ENCODE results near the gene SRGAP1. TPM values are rescaled to one million over a fixed set of nuclear protein-coding genes. Genes with fewer than 3 reads are reported as not detected.

SRGAP1 gene
- total and polyA plus RNA-seq, 9 donors: 4.7 to 10.5 (median 5.7) TPM

- Histone ChIP-seq H3K27ac (ENCODE audit: low read length) (no peak overlapping the region), H3K27me3 (ENCODE audit: control insufficient read depth, insufficient read depth, low read length) (no peaks in the 10 kb centered on the region), H3K9me3 (replicated peaks; ENCODE audit: control insufficient read depth, low read depth, low read length) (no peaks in the 10 kb centered on the region), H3K4me3 (ENCODE audit: low read length) (no peak overlapping the region), H3K36me3 (ENCODE audit: control insufficient read depth, insufficient read depth, low read length) (no peaks in the 10 kb centered on the region), H3K4me1 (ENCODE audit: control insufficient read depth, insufficient read depth, low read length) (no peaks in the 10 kb centered on the region)
- DNase-seq: peak; percentile 11
- WGBS (ENCODE audit: insufficient coverage): no CpG with 5 or more reads among the region's 1 CpG
These were observed 333.6 kb downstream of the SRGAP1 start for GRCh38 chr12:64178122-64178521.

- no peaks in the 10 kb centered on the region for H3K36me3 ChIP-seq (ENCODE audit: control insufficient read depth, insufficient read depth, low read length)
- no peaks in the 10 kb centered on the region for H3K4me1 ChIP-seq (ENCODE audit: control insufficient read depth, insufficient read depth, low read length)
- no peaks in the 10 kb centered on the region for H3K27me3 ChIP-seq (ENCODE audit: control insufficient read depth, insufficient read depth, low read length)
- WGBS (ENCODE audit: insufficient coverage): 68% methylated on average over 3 of the region's 5 CpGs
- H3K27ac ChIP-seq (ENCODE audit: low read length): no peak overlapping the region
- H3K9me3 ChIP-seq (replicated peaks; ENCODE audit: control insufficient read depth, low read depth, low read length): no peaks in the 10 kb centered on the region
- H3K4me3 ChIP-seq (ENCODE audit: low read length): no peak overlapping the region
- DNase-seq: peak; percentile 16
These were observed 336.5 kb downstream of the SRGAP1 start for GRCh38 chr12:64180951-64181350.

- 20% methylated on average over 2 of the region's 3 CpGs for WGBS (ENCODE audit: insufficient coverage)
- Histone ChIP-seq H3K9me3 (replicated peaks; ENCODE audit: control insufficient read depth, low read depth, low read length) (no peaks in the 10 kb centered on the region), H3K4me1 (ENCODE audit: control insufficient read depth, insufficient read depth, low read length) (no peaks in the 10 kb centered on the region), H3K27ac (ENCODE audit: low read length) (no peak overlapping the region), H3K27me3 (ENCODE audit: control insufficient read depth, insufficient read depth, low read length) (no peaks in the 10 kb centered on the region), H3K36me3 (ENCODE audit: control insufficient read depth, insufficient read depth, low read length) (no peaks in the 10 kb centered on the region), H3K4me3 (ENCODE audit: low read length) (no peak overlapping the region)
- DNase-seq: peak; percentile 89
These were observed 337.2 kb downstream of the SRGAP1 start for GRCh38 chr12:64181430-64182291.

GRCh38 chr12:64184216-64184615, 339.7 kb downstream of the SRGAP1 start:
- Histone ChIP-seq H3K27me3 (ENCODE audit: control insufficient read depth, insufficient read depth, low read length) (no peaks in the 10 kb centered on the region), H3K27ac (ENCODE audit: low read length) (no peak overlapping the region), H3K4me3 (ENCODE audit: low read length) (no peak overlapping the region), H3K36me3 (ENCODE audit: control insufficient read depth, insufficient read depth, low read length) (no peaks in the 10 kb centered on the region), H3K9me3 (replicated peaks; ENCODE audit: control insufficient read depth, low read depth, low read length) (no peaks in the 10 kb centered on the region), H3K4me1 (ENCODE audit: control insufficient read depth, insufficient read depth, low read length) (no peaks in the 10 kb centered on the region)
- WGBS (ENCODE audit: insufficient coverage): 100% methylated on average over 1 of the region's 1 CpG
- no peak for DNase-seq

GRCh38 chr12:64186789-64187188, 342.3 kb downstream of the SRGAP1 start:
- 100% methylated on average over 2 of the region's 2 CpGs for WGBS (ENCODE audit: insufficient coverage)
- no peaks in the 10 kb centered on the region for H3K4me1 ChIP-seq (ENCODE audit: control insufficient read depth, insufficient read depth, low read length)
- no peak overlapping the region for H3K4me3 ChIP-seq (ENCODE audit: low read length)
- no peak for DNase-seq
- no peaks in the 10 kb centered on the region for H3K27me3 ChIP-seq (ENCODE audit: control insufficient read depth, insufficient read depth, low read length)
- no peaks in the 10 kb centered on the region for H3K9me3 ChIP-seq (replicated peaks; ENCODE audit: control insufficient read depth, low read depth, low read length)
- H3K27ac ChIP-seq (ENCODE audit: low read length): no peak overlapping the region
- H3K36me3 ChIP-seq (ENCODE audit: control insufficient read depth, insufficient read depth, low read length): no peaks in the 10 kb centered on the region

GRCh38 chr12:64187370-64187769, 342.9 kb downstream of the SRGAP1 start:
- no peaks in the 10 kb centered on the region for H3K36me3 ChIP-seq (ENCODE audit: control insufficient read depth, insufficient read depth, low read length)
- no peaks in the 10 kb centered on the region for H3K27me3 ChIP-seq (ENCODE audit: control insufficient read depth, insufficient read depth, low read length)
- H3K4me3 ChIP-seq (ENCODE audit: low read length): no peak overlapping the region
- no peak overlapping the region for H3K27ac ChIP-seq (ENCODE audit: low read length)
- H3K4me1 ChIP-seq (ENCODE audit: control insufficient read depth, insufficient read depth, low read length): no peaks in the 10 kb centered on the region
- no peaks in the 10 kb centered on the region for H3K9me3 ChIP-seq (replicated peaks; ENCODE audit: control insufficient read depth, low read depth, low read length)
- no peak for DNase-seq
- WGBS (ENCODE audit: insufficient coverage): 57% methylated on average over 1 of the region's 3 CpGs

GRCh38 chr12:64187794-64188193, 343.3 kb downstream of the SRGAP1 start:
- H3K27me3 ChIP-seq (ENCODE audit: control insufficient read depth, insufficient read depth, low read length): no peaks in the 10 kb centered on the region
- no peak overlapping the region for H3K27ac ChIP-seq (ENCODE audit: low read length)
- H3K4me1 ChIP-seq (ENCODE audit: control insufficient read depth, insufficient read depth, low read length): no peaks in the 10 kb centered on the region
- no peaks in the 10 kb centered on the region for H3K9me3 ChIP-seq (replicated peaks; ENCODE audit: control insufficient read depth, low read depth, low read length)
- no peaks in the 10 kb centered on the region for H3K36me3 ChIP-seq (ENCODE audit: control insufficient read depth, insufficient read depth, low read length)
- DNase-seq: no peak
- WGBS (ENCODE audit: insufficient coverage): no CpG with 5 or more reads among the region's 2 CpGs
- no peak overlapping the region for H3K4me3 ChIP-seq (ENCODE audit: low read length)

- Histone ChIP-seq H3K4me3 (ENCODE audit: low read length) (no peak overlapping the region), H3K27me3 (ENCODE audit: control insufficient read depth, insufficient read depth, low read length) (no peaks in the 10 kb centered on the region), H3K4me1 (ENCODE audit: control insufficient read depth, insufficient read depth, low read length) (no peaks in the 10 kb centered on the region), H3K27ac (ENCODE audit: low read length) (no peak overlapping the region), H3K36me3 (ENCODE audit: control insufficient read depth, insufficient read depth, low read length) (peaks cover 8% of the 10 kb centered on the region), H3K9me3 (replicated peaks; ENCODE audit: control insufficient read depth, low read depth, low read length) (no peaks in the 10 kb centered on the region)
- no CpG with 5 or more reads among the region's 1 CpG for WGBS (ENCODE audit: insufficient coverage)
- DNase-seq: no peak
These were observed 345.0 kb downstream of the SRGAP1 start for GRCh38 chr12:64189530-64189929.

GRCh38 chr12:64190140-64190539, 345.6 kb downstream of the SRGAP1 start:
- no peak for DNase-seq
- Histone ChIP-seq H3K36me3 (ENCODE audit: control insufficient read depth, insufficient read depth, low read length) (peaks cover 8% of the 10 kb centered on the region), H3K4me1 (ENCODE audit: control insufficient read depth, insufficient read depth, low read length) (no peaks in the 10 kb centered on the region), H3K27me3 (ENCODE audit: control insufficient read depth, insufficient read depth, low read length) (no peaks in the 10 kb centered on the region), H3K9me3 (replicated peaks; ENCODE audit: control insufficient read depth, low read depth, low read length) (no peaks in the 10 kb centered on the region), H3K4me3 (ENCODE audit: low read length) (no peak overlapping the region), H3K27ac (ENCODE audit: low read length) (no peak overlapping the region)

- Histone ChIP-seq H3K27ac (ENCODE audit: low read length) (no peak overlapping the region), H3K27me3 (ENCODE audit: control insufficient read depth, insufficient read depth, low read length) (no peaks in the 10 kb centered on the region), H3K4me3 (ENCODE audit: low read length) (no peak overlapping the region), H3K9me3 (replicated peaks; ENCODE audit: control insufficient read depth, low read depth, low read length) (no peaks in the 10 kb centered on the region), H3K4me1 (ENCODE audit: control insufficient read depth, insufficient read depth, low read length) (no peaks in the 10 kb centered on the region), H3K36me3 (ENCODE audit: control insufficient read depth, insufficient read depth, low read length) (peaks cover 8% of the 10 kb centered on the region)
- no peak for DNase-seq
- WGBS (ENCODE audit: insufficient coverage): 93% methylated on average over 2 of the region's 7 CpGs
These were observed 348.3 kb downstream of the SRGAP1 start for GRCh38 chr12:64192644-64193444.

Measured in muscle of leg (tissue), 11 donors.